Stimulated activated naive B cell treated with anti-CD40 and anti-IgM and Interleukin-4, amounts not matched to agents 10 μg/mL and 1 μg/mL and 100 μg/mL, for 72 hours (primary cell): ENCODE measurements around the gene TESK2.
"Not testable (repeated sequence)": the region's sequence is repeated elsewhere in the genome, so short reads cannot be mapped to it uniquely, and the experiment has no call there.

ENCODE experiments used
- ATAC-seq, 2 donors: fragments of 150-1000 bp; cut with Tn5 transposase; replicated peaks; 2 replicates each; pipeline ENCODE4 v1.10.0; 2021; ENCODE audit warnings: moderate library complexity in 1 of 2
- DNase-seq: peaks from one replicate; pipeline ENCODE4 v3.0.0; 2021
- H3K27ac Mint-ChIP-seq: one replicate; pipeline ENCODE4 v1.8.0; 2022; ENCODE audit warnings: mild to moderate bottlenecking, mixed read lengths
- H3K27me3 Mint-ChIP-seq, 2 donors: one replicate each; pipeline ENCODE4 v1.8.0; 2022; ENCODE audit warnings: mixed read lengths in 2 of 2
- H3K36me3 Mint-ChIP-seq, 2 donors: one replicate each; pipeline ENCODE4 v1.8.0; 2022; ENCODE audit warnings: mixed read lengths in 2 of 2, mild to moderate bottlenecking in 1 of 2
- H3K4me1 Mint-ChIP-seq, 2 donors: one replicate each; pipeline ENCODE4 v1.8.0; 2022; ENCODE audit warnings: mixed read lengths in 2 of 2, mild to moderate bottlenecking in 1 of 2
- H3K4me3 Mint-ChIP-seq, 2 donors: one replicate each; pipeline ENCODE4 v1.8.0; 2022; ENCODE audit warnings: mild to moderate bottlenecking in 2 of 2, mixed read lengths in 2 of 2, moderate library complexity in 1 of 2
- H3K9me3 Mint-ChIP-seq, 2 donors: one replicate each; pipeline ENCODE4 v1.8.0; 2022; ENCODE audit warnings: mixed read lengths in 2 of 2, mild to moderate bottlenecking in 1 of 2

The TESK2 gene

DNA sequence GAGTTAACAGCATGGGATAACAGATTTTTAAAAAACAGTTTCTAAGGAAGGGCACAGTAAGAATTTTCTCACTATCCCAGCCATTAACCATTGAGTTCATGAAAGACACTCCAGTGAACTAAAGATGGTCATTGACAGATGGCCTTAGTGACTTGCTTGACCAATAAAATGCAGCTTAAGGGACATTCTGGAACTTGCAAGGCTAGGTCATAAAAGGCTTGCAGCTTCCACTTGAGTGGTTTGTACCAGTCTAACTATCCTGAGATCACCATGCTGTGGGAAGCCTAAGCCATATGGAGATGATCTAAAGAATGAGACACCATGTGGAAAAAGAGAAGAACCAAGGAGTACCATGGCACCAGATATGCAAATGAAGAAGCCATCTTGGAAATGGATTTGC lies 112.8 kb downstream of the TESK2 start:
- Mint-ChIP-seq H3K27me3 (no peaks in the 10 kb centered on the region), H3K27ac (no peak overlapping the region), H3K36me3 (peaks cover 2 to 7% of the 10 kb centered on the region in 2 donors), H3K4me1 (peaks cover 24 to 30% of the 10 kb centered on the region in 2 donors), H3K4me3 (no peak overlapping the region), H3K9me3 (no peaks in the 10 kb centered on the region)
- no peak for ATAC-seq
- no peak for DNase-seq

GRCh38 chr1:45375104-45376090 lies 115.6 kb downstream of the TESK2 start:
- Mint-ChIP-seq H3K4me1 (peaks cover 32 to 43% of the 10 kb centered on the region in 2 donors), H3K27me3 (no peaks in the 10 kb centered on the region), H3K9me3 (no peaks in the 10 kb centered on the region), H3K27ac (peak overlapping the region; percentile 32), H3K4me3 (no peak overlapping the region), H3K36me3 (peaks cover 2 to 10% of the 10 kb centered on the region in 2 donors)
- DNase-seq, result no peak
- ATAC-seq, result peak; percentile 60 to 62

GRCh38 chr1:45373573-45373972 lies 117.4 kb downstream of the TESK2 start:
- Mint-ChIP-seq H3K36me3 (peaks cover 2 to 13% of the 10 kb centered on the region in 2 donors), H3K4me1 (peaks cover 33 to 45% of the 10 kb centered on the region in 2 donors), H3K27me3 (no peaks in the 10 kb centered on the region), H3K9me3 (no peaks in the 10 kb centered on the region), H3K4me3 (peak overlapping the region; percentile 34 to 59), H3K27ac (no peak overlapping the region)
- DNase-seq (no peak), ATAC-seq (no peak)

GRCh38 chr1:45370575-45370974 lies 120.4 kb downstream of the TESK2 start:
- H3K4me1 Mint-ChIP-seq, result peaks cover 33 to 44% of the 10 kb centered on the region in 2 donors

GRCh38 chr1:45365051-45365450 lies 125.9 kb downstream of the TESK2 start:
- H3K27me3 Mint-ChIP-seq, result no peaks in the 10 kb centered on the region
- ATAC-seq, result peak; percentile 51 to 86

More at GRCh38 chr1:45370575-45370974, 120.4 kb downstream of the TESK2 start:
- ATAC-seq, result peak; percentile 88 to 91
- Mint-ChIP-seq H3K27ac (peak overlapping the region; percentile 9), H3K27me3 (no peaks in the 10 kb centered on the region), H3K9me3 (no peaks in the 10 kb centered on the region), H3K4me3 (peak overlapping the region in 1 of 2 donors; percentile 10), H3K36me3 (peaks cover 0 to 6% of the 10 kb centered on the region in 2 donors)
- DNase-seq, result no peak

DNA sequence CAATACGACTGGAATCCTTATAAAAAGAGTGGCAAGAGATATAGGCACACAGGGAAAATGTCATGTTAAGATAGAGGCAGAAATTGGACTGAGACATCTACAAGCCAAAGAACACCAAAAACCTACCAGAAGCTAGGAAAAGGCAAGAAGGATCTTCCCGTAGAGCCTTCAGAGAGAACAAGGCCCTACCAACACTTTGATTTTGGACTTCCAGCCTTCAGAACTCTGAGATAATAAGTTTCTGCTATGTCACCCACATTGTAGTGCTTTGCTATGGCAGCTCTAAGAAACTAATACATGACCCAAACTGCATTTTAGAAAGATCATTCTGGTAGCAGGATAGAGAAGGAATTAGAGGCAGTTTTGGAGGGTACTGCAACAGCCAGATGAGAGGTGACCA lies 126.7 kb downstream of the TESK2 start:
- no peak for DNase-seq
- Mint-ChIP-seq H3K4me1 (peaks cover 9 to 17% of the 10 kb centered on the region in 2 donors), H3K36me3 (peaks cover 0 to under 1% of the 10 kb centered on the region in 2 donors), H3K27ac (no peak overlapping the region), H3K27me3 (no peaks in the 10 kb centered on the region), H3K4me3 (no peak overlapping the region), H3K9me3 (no peaks in the 10 kb centered on the region)
- no peak for ATAC-seq

More at GRCh38 chr1:45365051-45365450, 125.9 kb downstream of the TESK2 start:
- Mint-ChIP-seq H3K36me3 (peaks cover 0 to 3% of the 10 kb centered on the region in 2 donors), H3K4me1 (peaks cover 10 to 17% of the 10 kb centered on the region in 2 donors), H3K27ac (no peak overlapping the region), H3K9me3 (no peaks in the 10 kb centered on the region), H3K4me3 (no peak overlapping the region)
- DNase-seq, result no peak

GRCh38 chr1:45360981-45361380 lies 130.0 kb downstream of the TESK2 start:
- ATAC-seq, DNase-seq, H3K36me3 Mint-ChIP-seq, H3K27me3 Mint-ChIP-seq, H3K9me3 Mint-ChIP-seq, H3K27ac Mint-ChIP-seq: not testable (repeated sequence)
- Mint-ChIP-seq H3K4me1 (peaks cover 9 to 17% of the 10 kb centered on the region in 2 donors), H3K4me3 (peak overlapping the region; percentile 25)

DNA sequence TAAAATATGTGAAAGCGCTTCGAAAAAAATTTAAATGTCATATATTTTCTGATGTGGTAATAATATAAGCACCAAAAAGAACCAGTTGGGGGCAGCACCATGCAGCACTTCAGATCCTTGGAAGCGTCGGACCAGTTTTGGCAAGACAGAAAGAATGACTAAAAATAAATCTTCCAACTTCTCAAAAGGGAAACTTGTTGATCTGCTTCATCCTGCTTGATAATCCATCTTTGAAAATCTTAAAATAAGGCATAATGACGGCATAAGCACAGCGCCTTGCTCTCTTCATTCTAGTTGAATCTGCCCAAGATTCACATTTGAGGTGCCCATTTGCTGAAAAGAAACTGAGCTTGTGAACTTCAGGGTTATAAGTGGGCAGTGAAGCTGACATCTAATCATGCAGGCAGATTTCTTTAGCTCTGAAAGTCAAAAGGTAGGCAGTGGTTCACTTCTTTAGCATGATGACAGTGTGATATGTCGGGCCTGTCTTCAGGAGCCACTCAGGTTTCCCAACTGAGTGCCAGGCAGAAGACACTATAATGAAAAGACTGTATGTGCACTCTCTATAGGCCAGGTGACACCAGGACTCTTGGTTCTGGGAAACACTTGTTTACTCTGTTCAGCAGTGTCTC lies 131.0 kb downstream of the TESK2 start:
- Mint-ChIP-seq H3K36me3 (no peaks in the 10 kb centered on the region), H3K27me3 (no peaks in the 10 kb centered on the region), H3K9me3 (no peaks in the 10 kb centered on the region), H3K27ac (peak overlapping the region; percentile 59), H3K4me1 (peaks cover 7 to 17% of the 10 kb centered on the region in 2 donors), H3K4me3 (peak overlapping the region; percentile 31 to 54)
- DNase-seq (peak; percentile 23), ATAC-seq (peak; percentile 72 to 75)

- no peak overlapping the region for H3K27ac Mint-ChIP-seq
- H3K27me3 Mint-ChIP-seq, result no peaks in the 10 kb centered on the region
- H3K4me3 Mint-ChIP-seq, result no peak overlapping the region
- no peaks in the 10 kb centered on the region for H3K36me3 Mint-ChIP-seq
- no peaks in the 10 kb centered on the region for H3K9me3 Mint-ChIP-seq
- ATAC-seq, result no peak
- H3K4me1 Mint-ChIP-seq, result peaks cover 3 to 12% of the 10 kb centered on the region in 2 donors
- DNase-seq, result no peak
Observed at GRCh38 chr1:45356186-45356585, 134.8 kb downstream of the TESK2 start.

DNA sequence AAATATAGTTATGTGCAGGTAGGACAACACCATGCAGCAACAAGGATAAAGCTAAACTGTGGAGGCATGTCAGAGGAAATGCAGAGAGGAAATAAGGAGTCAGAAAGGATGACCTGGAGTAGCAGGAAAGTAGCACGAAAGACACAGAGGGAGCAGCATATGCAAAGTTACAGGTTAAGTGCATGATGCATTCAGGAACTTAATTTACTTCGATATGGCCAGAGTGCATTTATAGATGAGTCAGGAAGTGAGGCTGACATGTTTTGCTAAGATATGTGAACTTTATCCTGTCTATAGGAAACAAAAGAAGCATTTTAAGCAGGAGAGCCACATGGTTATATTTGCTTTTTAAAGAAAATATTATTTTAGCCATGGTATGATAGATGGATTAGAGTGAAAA lies 135.3 kb downstream of the TESK2 start:
- no peak for DNase-seq
- Mint-ChIP-seq H3K4me3 (no peak overlapping the region), H3K27me3 (no peaks in the 10 kb centered on the region), H3K9me3 (no peaks in the 10 kb centered on the region), H3K36me3 (no peaks in the 10 kb centered on the region), H3K4me1 (peaks cover 3 to 8% of the 10 kb centered on the region in 2 donors), H3K27ac (no peak overlapping the region)
- ATAC-seq, result no peak

DNA sequence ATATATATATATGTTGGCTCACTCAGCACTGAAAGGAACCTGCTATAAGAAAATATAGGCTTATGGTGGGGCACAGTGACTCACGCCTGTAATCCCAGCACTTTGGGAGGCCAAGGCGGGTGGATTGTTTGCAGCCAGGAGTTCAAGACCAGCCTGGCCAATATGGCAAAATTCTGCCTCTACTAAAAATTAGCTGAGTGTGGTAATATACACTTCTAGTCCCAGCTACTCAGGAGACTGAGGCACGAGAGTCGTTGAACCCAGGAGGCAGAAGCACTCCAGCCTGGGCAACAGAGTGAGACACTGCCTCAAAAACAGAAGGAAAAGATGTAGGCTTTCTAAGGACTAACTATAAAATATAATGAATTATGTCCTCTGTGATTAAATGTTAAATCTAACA lies 136.1 kb downstream of the TESK2 start:
- Mint-ChIP-seq H3K9me3 (no peaks in the 10 kb centered on the region), H3K4me3 (no peak overlapping the region), H3K27me3 (no peaks in the 10 kb centered on the region), H3K4me1 (peaks cover under 1 to 1% of the 10 kb centered on the region in 2 donors), H3K36me3 (no peaks in the 10 kb centered on the region), H3K27ac (no peak overlapping the region)
- ATAC-seq (no peak), DNase-seq (no peak)

DNA sequence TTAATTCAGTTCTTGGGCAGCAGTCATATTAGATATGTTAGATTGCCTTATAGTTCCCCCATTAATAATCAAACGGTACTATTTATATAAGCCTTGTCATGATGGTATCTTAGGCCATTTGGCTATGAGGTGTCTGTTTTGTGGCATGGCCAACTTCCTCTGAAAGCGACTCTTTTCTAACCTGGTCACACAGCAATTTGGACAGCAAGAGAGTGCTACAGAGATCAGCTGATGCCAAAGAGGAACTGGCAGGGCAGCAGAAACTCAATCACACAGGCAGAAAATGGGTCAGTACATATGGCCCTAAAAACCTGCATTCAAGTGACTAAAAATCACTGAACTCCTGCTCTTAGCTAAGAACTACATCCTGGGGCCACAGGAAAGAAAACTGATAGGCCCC lies 137.3 kb downstream of the TESK2 start:
- Mint-ChIP-seq H3K27ac (no peak overlapping the region), H3K27me3 (no peaks in the 10 kb centered on the region), H3K4me1 (peaks cover 4 to 10% of the 10 kb centered on the region in 2 donors), H3K9me3 (no peaks in the 10 kb centered on the region), H3K36me3 (no peaks in the 10 kb centered on the region), H3K4me3 (no peak overlapping the region)
- no peak for ATAC-seq
- no peak for DNase-seq

- Mint-ChIP-seq H3K4me1 (peaks cover 4 to 10% of the 10 kb centered on the region in 2 donors), H3K9me3 (no peaks in the 10 kb centered on the region), H3K27me3 (no peaks in the 10 kb centered on the region), H3K4me3 (no peak overlapping the region), H3K27ac (no peak overlapping the region), H3K36me3 (peaks cover 5% of the 10 kb centered on the region in 2 donors)
- no peak for ATAC-seq
- DNase-seq, result no peak
Observed at GRCh38 chr1:45351508-45351907, 139.5 kb downstream of the TESK2 start.

- H3K4me3 Mint-ChIP-seq, result no peak overlapping the region
- H3K36me3 Mint-ChIP-seq, result peaks cover 5 to 23% of the 10 kb centered on the region in 2 donors
- no peaks in the 10 kb centered on the region for H3K9me3 Mint-ChIP-seq
- DNase-seq (no peak), ATAC-seq (peak; percentile 68 to 80)
- peaks cover 4 to 10% of the 10 kb centered on the region in 2 donors for H3K4me1 Mint-ChIP-seq
- peak overlapping the region; percentile 70 for H3K27ac Mint-ChIP-seq
- no peaks in the 10 kb centered on the region for H3K27me3 Mint-ChIP-seq
Observed at GRCh38 chr1:45348966-45349677, 141.8 kb downstream of the TESK2 start.
